ENCODE results near the gene SHISAL1. TPM values are rescaled to one million over a fixed set of nuclear protein-coding genes. Genes with fewer than 3 reads are reported as not detected.

Gene SHISAL1
- total RNA-seq, 2 donors from 2014 or later = 0.42 to 0.95 TPM

DNA sequence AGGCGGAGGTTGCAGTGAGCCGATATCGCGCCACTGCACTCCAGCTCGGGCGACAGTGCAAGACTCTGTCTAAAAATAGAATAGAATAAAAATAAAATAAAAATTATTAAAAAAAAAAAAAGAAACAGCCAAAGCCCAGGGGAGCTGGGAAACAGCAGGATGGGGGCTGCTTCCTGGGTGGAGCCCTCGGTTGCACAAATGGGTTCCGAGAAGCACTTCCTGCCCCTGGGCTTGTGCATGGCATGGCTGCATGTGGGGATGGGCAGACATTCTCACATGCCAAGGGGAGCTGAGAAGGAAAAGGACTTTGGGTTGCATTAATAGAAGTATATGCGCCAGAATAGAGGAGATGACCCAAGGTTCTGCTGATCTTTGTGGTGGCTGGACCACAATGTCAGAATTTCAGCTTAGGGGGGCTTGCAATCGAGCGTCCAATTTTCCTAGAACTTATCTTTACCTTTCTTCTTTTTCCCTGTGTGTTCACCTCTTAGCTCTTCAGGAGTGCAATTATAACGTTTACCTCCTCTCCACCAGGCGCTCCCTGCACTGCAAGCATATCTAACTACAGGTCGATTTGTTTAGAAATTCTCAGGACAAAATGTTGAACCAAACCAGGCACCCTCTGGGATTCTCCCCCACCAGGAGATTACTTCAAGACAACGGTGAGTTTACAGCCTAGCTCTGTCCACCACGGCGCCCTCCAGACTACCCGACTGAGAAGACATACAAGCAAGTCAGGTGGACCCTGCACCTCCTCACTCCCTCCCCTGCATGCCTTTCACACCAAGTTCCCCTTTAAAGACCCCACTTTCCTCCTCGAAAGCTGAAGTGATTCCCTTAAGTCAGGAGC lies 53.2 kb downstream of the SHISAL1 start:
- no peak overlapping the region for H3K27ac ChIP-seq (ENCODE audit: low read depth, low read length)
- Mint-ChIP-seq H3K27ac (no peak overlapping the region), H3K4me1 (no peaks in the 10 kb centered on the region), H3K4me3 (no peak overlapping the region), H3K36me3 (ENCODE audit: low read depth) (no peaks in the 10 kb centered on the region), H3K27me3 (ENCODE audit: insufficient read depth) (no peaks in the 10 kb centered on the region), H3K9me3 (no peaks in the 10 kb centered on the region)
- no peaks in the 10 kb centered on the region for H3K9me3 ChIP-seq (ENCODE audit: control insufficient read depth, low read length)
- H3K27me3 ChIP-seq (ENCODE audit: control insufficient read depth, insufficient read depth, low read length, poor library complexity, severe bottlenecking) = no peaks in the 10 kb centered on the region
- no peaks in the 10 kb centered on the region for H3K4me1 ChIP-seq (ENCODE audit: control insufficient read depth, insufficient read depth, low read length)
- H3K36me3 ChIP-seq (ENCODE audit: control insufficient read depth, insufficient read depth, low read length) = no peaks in the 10 kb centered on the region
- WGBS, 2 experiments (ENCODE audit: insufficient coverage in 1 of 2, insufficient read length in 1 of 2) = 93 to 95% methylated on average over 8 to 15 of the region's 19 CpGs
- TF ChIP-seq, protein P1, sequence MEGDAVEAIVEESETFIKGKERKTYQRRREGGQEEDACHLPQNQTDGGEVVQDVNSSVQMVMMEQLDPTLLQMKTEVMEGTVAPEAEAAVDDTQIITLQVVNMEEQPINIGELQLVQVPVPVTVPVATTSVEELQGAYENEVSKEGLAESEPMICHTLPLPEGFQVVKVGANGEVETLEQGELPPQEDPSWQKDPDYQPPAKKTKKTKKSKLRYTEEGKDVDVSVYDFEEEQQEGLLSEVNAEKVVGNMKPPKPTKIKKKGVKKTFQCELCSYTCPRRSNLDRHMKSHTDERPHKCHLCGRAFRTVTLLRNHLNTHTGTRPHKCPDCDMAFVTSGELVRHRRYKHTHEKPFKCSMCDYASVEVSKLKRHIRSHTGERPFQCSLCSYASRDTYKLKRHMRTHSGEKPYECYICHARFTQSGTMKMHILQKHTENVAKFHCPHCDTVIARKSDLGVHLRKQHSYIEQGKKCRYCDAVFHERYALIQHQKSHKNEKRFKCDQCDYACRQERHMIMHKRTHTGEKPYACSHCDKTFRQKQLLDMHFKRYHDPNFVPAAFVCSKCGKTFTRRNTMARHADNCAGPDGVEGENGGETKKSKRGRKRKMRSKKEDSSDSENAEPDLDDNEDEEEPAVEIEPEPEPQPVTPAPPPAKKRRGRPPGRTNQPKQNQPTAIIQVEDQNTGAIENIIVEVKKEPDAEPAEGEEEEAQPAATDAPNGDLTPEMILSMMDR (conservative IDR thresholded peaks at IDR 0.05) = no peak
- no peak overlapping the region for H3K4me3 ChIP-seq (ENCODE audit: low read length)
- H3K9ac ChIP-seq (ENCODE audit: extremely low read depth, low read length, poor library complexity, severe bottlenecking) = no peak overlapping the region
- DNase-seq = peak; percentile 35

DNA sequence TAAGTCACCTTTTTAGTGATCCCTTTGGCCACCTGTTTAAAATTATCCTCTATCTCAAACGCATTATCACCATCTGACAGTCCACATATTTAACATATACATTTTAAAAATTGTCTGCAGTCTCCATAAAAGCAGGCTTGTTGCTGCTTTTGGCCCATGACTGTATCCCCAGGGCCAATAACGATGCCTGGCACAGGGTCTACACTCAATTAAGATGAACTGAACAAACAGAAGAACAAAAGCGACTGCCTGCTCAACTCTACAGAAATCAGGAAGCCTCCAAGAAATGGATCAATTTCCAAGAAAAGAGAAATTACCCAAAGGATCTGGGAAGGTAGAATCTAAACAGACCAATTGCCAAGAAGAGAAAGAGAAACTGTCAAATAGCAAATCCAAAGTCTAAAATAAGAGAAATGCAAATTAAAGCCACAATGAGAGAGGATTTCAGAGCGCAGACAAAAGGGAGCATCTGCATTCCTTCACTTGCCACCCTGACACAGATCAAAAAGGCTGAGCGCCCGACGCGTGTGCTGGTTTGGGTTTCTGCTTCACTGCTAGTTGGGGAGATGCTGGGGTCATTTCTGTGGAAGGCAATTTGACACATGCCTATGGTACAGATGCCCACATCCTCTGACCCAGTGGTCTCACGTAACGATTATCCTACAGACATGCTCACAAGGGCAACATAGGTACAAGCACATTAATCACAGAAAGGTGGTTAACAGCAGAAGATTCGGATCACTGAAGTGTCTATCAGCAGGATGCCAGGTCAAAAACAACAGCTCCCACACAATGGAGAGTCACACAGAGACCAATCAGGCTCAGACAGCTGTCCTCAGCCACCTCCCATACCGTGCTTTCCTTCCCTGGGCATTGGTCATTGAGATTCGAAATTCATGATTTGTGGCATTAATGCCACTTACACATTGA lies 55.9 kb downstream of the SHISAL1 start:
- H3K4me1 Mint-ChIP-seq = no peaks in the 10 kb centered on the region
- H3K27ac Mint-ChIP-seq = no peak overlapping the region
- H3K27ac ChIP-seq (ENCODE audit: low read depth, low read length) = no peak overlapping the region
- TF ChIP-seq, protein P1 (conservative IDR thresholded peaks at IDR 0.05) = no peak
- no peaks in the 10 kb centered on the region for H3K9me3 ChIP-seq (ENCODE audit: control insufficient read depth, low read length)
- no peaks in the 10 kb centered on the region for H3K36me3 Mint-ChIP-seq (ENCODE audit: low read depth)
- no peak overlapping the region for H3K9ac ChIP-seq (ENCODE audit: extremely low read depth, low read length, poor library complexity, severe bottlenecking)
- H3K4me3 ChIP-seq (ENCODE audit: low read length) = no peak overlapping the region
- WGBS, 2 experiments (ENCODE audit: insufficient coverage in 1 of 2, insufficient read length in 1 of 2) = 67 to 68% methylated on average over 9 to 13 of the region's 13 CpGs
- no peaks in the 10 kb centered on the region for H3K27me3 ChIP-seq (ENCODE audit: control insufficient read depth, insufficient read depth, low read length, poor library complexity, severe bottlenecking)
- H3K27me3 Mint-ChIP-seq (ENCODE audit: insufficient read depth) = no peaks in the 10 kb centered on the region
- DNase-seq = peak; percentile 52
- no peaks in the 10 kb centered on the region for H3K36me3 ChIP-seq (ENCODE audit: control insufficient read depth, insufficient read depth, low read length)
- no peaks in the 10 kb centered on the region for H3K4me1 ChIP-seq (ENCODE audit: control insufficient read depth, insufficient read depth, low read length)
- no peak overlapping the region for H3K4me3 Mint-ChIP-seq
- no peaks in the 10 kb centered on the region for H3K9me3 Mint-ChIP-seq

DNA sequence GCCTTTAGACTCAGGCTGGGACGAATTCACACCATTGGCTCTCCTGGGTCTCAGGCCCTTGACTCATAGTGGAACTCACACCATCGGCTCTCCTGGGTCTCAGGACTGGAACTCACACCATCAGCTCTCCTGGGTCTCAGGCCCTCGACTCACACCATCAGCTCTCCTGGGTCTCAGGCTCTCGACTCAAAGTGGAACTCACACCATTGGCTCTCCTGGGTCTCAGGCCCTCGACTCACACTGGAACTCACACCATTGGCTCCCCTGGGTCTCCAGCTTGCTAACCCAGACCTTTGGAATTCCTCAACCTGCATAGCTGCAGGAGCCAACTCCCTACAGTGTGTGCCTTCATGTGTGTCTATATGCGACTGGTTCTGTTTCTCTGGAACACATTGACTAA lies 56.7 kb downstream of the SHISAL1 start:
- 92% methylated on average over 5 to 6 of the region's 6 CpGs for WGBS, 2 experiments (ENCODE audit: insufficient coverage in 1 of 2, insufficient read length in 1 of 2)
- no peaks in the 10 kb centered on the region for H3K9me3 Mint-ChIP-seq
- DNase-seq = peak; percentile 58

More for the DNA sequence above, 56.7 kb downstream of the SHISAL1 start:
- no peaks in the 10 kb centered on the region for H3K4me1 Mint-ChIP-seq
- no peaks in the 10 kb centered on the region for H3K27me3 Mint-ChIP-seq (ENCODE audit: insufficient read depth)
- no peaks in the 10 kb centered on the region for H3K9me3 ChIP-seq (ENCODE audit: control insufficient read depth, low read length)
- no peak overlapping the region for H3K27ac ChIP-seq (ENCODE audit: low read depth, low read length)
- TF ChIP-seq, protein P1 (conservative IDR thresholded peaks at IDR 0.05) = no peak
- no peaks in the 10 kb centered on the region for H3K27me3 ChIP-seq (ENCODE audit: control insufficient read depth, insufficient read depth, low read length, poor library complexity, severe bottlenecking)
- no peaks in the 10 kb centered on the region for H3K4me1 ChIP-seq (ENCODE audit: control insufficient read depth, insufficient read depth, low read length)
- no peak overlapping the region for H3K9ac ChIP-seq (ENCODE audit: extremely low read depth, low read length, poor library complexity, severe bottlenecking)
- H3K27ac Mint-ChIP-seq = no peak overlapping the region
- H3K36me3 Mint-ChIP-seq (ENCODE audit: low read depth) = no peaks in the 10 kb centered on the region
- no peak overlapping the region for H3K4me3 ChIP-seq (ENCODE audit: low read length)
- no peaks in the 10 kb centered on the region for H3K36me3 ChIP-seq (ENCODE audit: control insufficient read depth, insufficient read depth, low read length)
- H3K4me3 Mint-ChIP-seq = no peak overlapping the region

Measured in endodermal cell (in vitro differentiated cells).